GM19324 (cell line): Measurements from ENCODE around the gene AQP7.
A peak's percentile ranks its signal among the peaks of the same experiment; 100 is the strongest.
"Not testable (repeated sequence)": the region's sequence is repeated elsewhere in the genome, so short reads cannot be mapped to it uniquely, and the experiment has no call there.

ENCODE experiments used
- ATAC-seq: cut with Tn5 transposase; IDR thresholded peaks from one replicate; pipeline ENCODE4 v1.9.1; 2021; ENCODE audit warnings: mild to moderate bottlenecking, moderate library complexity; ENCODE audit not compliant: unreplicated experiment, low FRiP score

The AQP7 gene

GRCh38 chr9:33402371-33402770 is at the start of gene AQP7:
Gene AQP7, minus strand, starts transcription at chr9:33402568. Its CDS starts 1,306 bp downstream, at chr9:33401262.
- not testable (repeated sequence) for ATAC-seq

- ATAC-seq: no peak
These were observed 48.3 kb upstream of the AQP7 start for GRCh38 chr9:33450621-33451146.

- no peak for ATAC-seq
These were observed 47.3 kb upstream of the AQP7 start for GRCh38 chr9:33449715-33450114.

- no peak for ATAC-seq
These were observed 45.6 kb upstream of the AQP7 start for GRCh38 chr9:33447799-33448553.

GRCh38 chr9:33446946-33447798 is 44.8 kb upstream of the AQP7 start, which contains the start of gene AQP3:
Gene AQP3, minus strand, starts transcription at chr9:33447593. Its CDS starts 63 bp downstream, at chr9:33447530.
- peak; percentile 40 for ATAC-seq

GRCh38 chr9:33446240-33446945 is 44.0 kb upstream of the AQP7 start:
- ATAC-seq: peak; percentile 72

GRCh38 chr9:33445389-33446239 is 43.2 kb upstream of the AQP7 start:
- ATAC-seq: no peak

- no peak for ATAC-seq
These were observed 41.2 kb upstream of the AQP7 start for GRCh38 chr9:33443464-33444154.

- ATAC-seq: no peak
These were observed 40.7 kb upstream of the AQP7 start for GRCh38 chr9:33443047-33443446.

GRCh38 chr9:33442125-33442524 is 39.8 kb upstream of the AQP7 start:
- no peak for ATAC-seq

- no peak for ATAC-seq
These were observed 38.2 kb upstream of the AQP7 start for GRCh38 chr9:33440609-33441008.

GRCh38 chr9:33440204-33440603 is 37.8 kb upstream of the AQP7 start:
- ATAC-seq: no peak

GRCh38 chr9:33439731-33440130 is 37.4 kb upstream of the AQP7 start:
- ATAC-seq: no peak

- ATAC-seq: no peak
These were observed 36.7 kb upstream of the AQP7 start for GRCh38 chr9:33438926-33439680.

- no peak for ATAC-seq
These were observed 35.5 kb upstream of the AQP7 start for GRCh38 chr9:33437898-33438297.

GRCh38 chr9:33437205-33437604 is 34.8 kb upstream of the AQP7 start:
- no peak for ATAC-seq

- ATAC-seq: no peak
These were observed 34.1 kb upstream of the AQP7 start for GRCh38 chr9:33436445-33436844.

- ATAC-seq: no peak
These were observed 33.5 kb upstream of the AQP7 start for GRCh38 chr9:33435821-33436277.
